Measurements from ENCODE around the gene JAK3.
A peak's percentile ranks its signal among the peaks of the same experiment; 100 is the strongest.

GRCh38 chr19:17775245-17775927 is 72.4 kb downstream of the JAK3 start:
- TF ChIP-seq EP300 (IDR thresholded peaks at IDR 0.05; ENCODE audit: borderline replicate concordance in 1 of 2, control insufficient read depth in 1 of 2, low read depth in 2 of 2, low read length in 2 of 2) (no peak), SP1 (IDR thresholded peaks at IDR 0.05; ENCODE audit: low read depth, low read length) (no peak), ZBTB4 (CRISPR knock-in tag; IDR thresholded peaks at IDR 0.05) (no peak), CTCF (IDR thresholded peaks at IDR 0.05 in 2 of 3, conservative IDR thresholded peaks at IDR 0.05 in 1 of 3; ENCODE audit: control insufficient read depth in 2 of 3, extremely low read depth in 1 of 3, insufficient read depth in 1 of 3, low read depth in 3 of 3, low read length in 3 of 3) (peak; percentile 48 to 71 (median 64)), NFXL1 (IDR thresholded peaks at IDR 0.05; ENCODE audit: borderline replicate concordance) (no peak)

All from GM12878 (cell line).